ENCODE data around the gene LILRB4. TPM values are rescaled to one million over a fixed set of nuclear protein-coding genes. Genes with fewer than 3 reads are reported as not detected.

The LILRB4 gene
- total and polyA plus RNA-seq, 2 donors (not counting 3 experiments of a cell fraction or from before 2014, with no cell fraction given): not detected

- Histone ChIP-seq H3K27ac (ENCODE audit: insufficient read depth, low read depth, low read length) (no peak overlapping the region), H3K4me3 (replicated peaks in 1 of 3; ENCODE audit: insufficient read depth in 1 of 3, low read depth in 1 of 3, low read length in 3 of 3) (no peak overlapping the region), H3K9me3 (replicated peaks; ENCODE audit: control insufficient read depth, insufficient read depth, low read length) (no peaks in the 10 kb centered on the region), H2AFZ (ENCODE audit: low read depth, low read length) (no peak overlapping the region), H3K79me2 (ENCODE audit: control insufficient read depth, insufficient read depth, low read length) (no peaks in the 10 kb centered on the region), H3K9ac (replicated peaks; ENCODE audit: extremely low read depth, insufficient read depth, low read length) (no peak overlapping the region), H3K27me3 (ENCODE audit: control insufficient read depth in 2 of 2, insufficient read depth in 2 of 2, low read length in 2 of 2) (no peaks in the 10 kb centered on the region), H3K9me1 (replicated peaks; ENCODE audit: control insufficient read depth, extremely low read depth, insufficient read depth, low read length) (no peaks in the 10 kb centered on the region), H3K4me2 (ENCODE audit: insufficient read depth, low read length) (no peak overlapping the region), H3K36me3 (ENCODE audit: control insufficient read depth in 2 of 2, extremely low read depth in 1 of 2, insufficient read depth in 2 of 2, low read length in 2 of 2) (no peaks in the 10 kb centered on the region), H4K20me1 (replicated peaks; ENCODE audit: control insufficient read depth, extremely low read depth, insufficient read depth, low read length) (no peaks in the 10 kb centered on the region), H3K4me1 (ENCODE audit: control insufficient read depth, extremely low read depth, insufficient read depth, low read length) (no peaks in the 10 kb centered on the region)
- DNase-seq (ENCODE audit: low read depth, low spot score) (no peak), FAIRE-seq (no peak)
- ChIA-PET CTCF (interaction anchor here (0.6 to 4.2 kb wide), 3 partner anchors 19 to 508 kb away, joined by 3 to 28 read pairs (median 5); no protein-coding TSS in a partner anchor), POLR2A (no interaction called here)
- no TSS peak for BruUV-seq (replicated peaks)
- dilution Hi-C loops (cut with MboI; ENCODE audit: extremely low pct_ligation_motif_present, low sequenced_read_pairs) (no loop called here), intact Hi-C loops (cut with micrococcal nuclease) (no loop called here)
- no peak for TF ChIP-seq FOS (IDR thresholded peaks at IDR 0.05; ENCODE audit: borderline replicate concordance, insufficient read depth, low read length)
- TF ChIP-seq POLR2A (IDR thresholded peaks at IDR 0.05; ENCODE audit: low read depth, low read length): no peak
- no peak for TF ChIP-seq MAX (IDR thresholded peaks at IDR 0.05; ENCODE audit: insufficient read depth, insufficient read length)
- no peak for TF ChIP-seq EZH2 (IDR thresholded peaks at IDR 0.05; ENCODE audit: borderline replicate concordance, low read depth, low read length, severe bottlenecking)
- TF ChIP-seq GATA2 (IDR thresholded peaks at IDR 0.05; ENCODE audit: insufficient read depth, insufficient read length, low read depth, low read length): no peak
- no peak for TF ChIP-seq MYC (IDR thresholded peaks at IDR 0.05; ENCODE audit: low read depth, low read length)
- TF ChIP-seq, protein P1, sequence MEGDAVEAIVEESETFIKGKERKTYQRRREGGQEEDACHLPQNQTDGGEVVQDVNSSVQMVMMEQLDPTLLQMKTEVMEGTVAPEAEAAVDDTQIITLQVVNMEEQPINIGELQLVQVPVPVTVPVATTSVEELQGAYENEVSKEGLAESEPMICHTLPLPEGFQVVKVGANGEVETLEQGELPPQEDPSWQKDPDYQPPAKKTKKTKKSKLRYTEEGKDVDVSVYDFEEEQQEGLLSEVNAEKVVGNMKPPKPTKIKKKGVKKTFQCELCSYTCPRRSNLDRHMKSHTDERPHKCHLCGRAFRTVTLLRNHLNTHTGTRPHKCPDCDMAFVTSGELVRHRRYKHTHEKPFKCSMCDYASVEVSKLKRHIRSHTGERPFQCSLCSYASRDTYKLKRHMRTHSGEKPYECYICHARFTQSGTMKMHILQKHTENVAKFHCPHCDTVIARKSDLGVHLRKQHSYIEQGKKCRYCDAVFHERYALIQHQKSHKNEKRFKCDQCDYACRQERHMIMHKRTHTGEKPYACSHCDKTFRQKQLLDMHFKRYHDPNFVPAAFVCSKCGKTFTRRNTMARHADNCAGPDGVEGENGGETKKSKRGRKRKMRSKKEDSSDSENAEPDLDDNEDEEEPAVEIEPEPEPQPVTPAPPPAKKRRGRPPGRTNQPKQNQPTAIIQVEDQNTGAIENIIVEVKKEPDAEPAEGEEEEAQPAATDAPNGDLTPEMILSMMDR (IDR thresholded peaks at IDR 0.05; ENCODE audit: extremely low read depth in 1 of 2, insufficient read depth in 1 of 2, low read depth in 1 of 2, low read length in 2 of 2): no peak
- TF ChIP-seq JUN (IDR thresholded peaks at IDR 0.05; ENCODE audit: borderline replicate concordance, insufficient read depth, insufficient read length, low read depth): no peak
- TF ChIP-seq POLR2AphosphoS5 (IDR thresholded peaks at IDR 0.05; ENCODE audit: insufficient read depth, low read depth, low read length): no peak
These were observed 8.1 kb upstream of the LILRB4 start for GRCh38 chr19:54654447-54655321.
